Heart left ventricle (tissue), 16 donors: ENCODE measurements around the gene TOR1B. TPM values are rescaled to one million over a fixed set of nuclear protein-coding genes. Genes with fewer than 3 reads are reported as not detected.
"Not testable (repeated sequence)": the region's sequence is repeated elsewhere in the genome, so short reads cannot be mapped to it uniquely, and the experiment has no call there.

Source experiments
- ATAC-seq, 4 donors: fragments of 200-7000 bp; cut with Tn5 transposase; one replicate each; pipeline ENCODE4 v1.9.1; 2020 to 2022; ENCODE audit warnings: moderate library complexity in 4 of 4, mild to moderate bottlenecking in 3 of 4, moderate number of reproducible peaks in 1 of 4
- DNase-seq, 5 donors: peaks; one replicate each; pipeline ENCODE4 v3.0.0-alpha.2; 2020
- H3K27ac ChIP-seq, 12 donors: fragments of 200-600 bp; sonication (generic) in 4 of 12; one replicate each; pipeline versions ENCODE4 v1.5.0 to v1.8.0; 2016 to 2022; ENCODE audit warnings: mild to moderate bottlenecking in 2 of 12
- H3K27me3 ChIP-seq, 9 donors: fragments of 200-600 bp; sonication (generic) in 2 of 9; one replicate each; pipeline versions ENCODE4 v1.5.1 to v1.8.0; 2016 to 2022; ENCODE audit warnings: mild to moderate bottlenecking in 3 of 9
- H3K36me3 ChIP-seq, 9 donors: fragments of 200-600 bp; sonication (generic) in 2 of 9; one replicate each; pipeline versions ENCODE4 v1.5.0 to v1.8.0; 2018 to 2022; ENCODE audit warnings: mild to moderate bottlenecking in 2 of 9
- H3K4me1 ChIP-seq, 12 donors: fragments of 200-600 bp; sonication (generic) in 4 of 12; one replicate each; pipeline versions ENCODE4 v1.5.0 to v1.8.0; 2016 to 2022; ENCODE audit warnings: mild to moderate bottlenecking in 3 of 12
- H3K4me3 ChIP-seq, 12 donors: fragments of 200-600 bp; sonication (generic) in 4 of 12; one replicate each; pipeline versions ENCODE4 v1.5.0 to v1.8.0; 2017 to 2022; ENCODE audit warnings: mild to moderate bottlenecking in 9 of 12, moderate library complexity in 4 of 12
- H3K9me3 ChIP-seq, 12 donors: fragments of 200-600 bp; sonication (generic) in 4 of 12; one replicate each; pipeline versions ENCODE4 v1.5.0 to v1.8.0; 2016 to 2022; ENCODE audit warnings: mild to moderate bottlenecking in 1 of 12
- CTCF ChIP-seq, 12 donors: fragments of 200-600 bp; sonication (generic) in 4 of 12; IDR thresholded peaks; one replicate each; pipeline versions ENCODE4 v1.5.0 to v1.8.0; 2018 to 2022; ENCODE audit warnings: antibody characterized with exemption in 12 of 12, mild to moderate bottlenecking in 5 of 12
- POLR2A ChIP-seq, 2 donors: fragments of 450-650 bp; IDR thresholded peaks; one replicate each; pipeline ENCODE4 v1.6.1; 2017; ENCODE audit warnings: antibody characterized with exemption in 2 of 2, mild to moderate bottlenecking in 2 of 2, moderate library complexity in 2 of 2
- WGBS, 4 donors: extraction: QIAGEN DNeasy Blood & Tissue Kit in 2 of 4; methylation state at CpG; one replicate each; pipeline versions ENCODE4 v1.1.5 to v1.1.7; 2013 to 2018; 5-methylcytosine and 5-hydroxymethylcytosine counted together
- intact Hi-C, 10 donors: fragments of 100-400 bp; cut with DNase I; formaldehyde crosslinking; loops; one replicate each; pipeline versions ENCODE4 v1.11.1 to v1.14.2; 2022
- polyA plus RNA-seq, 2 donors: library from polyadenylated mRNA; stranded (reverse); fragments of 200-250 nt; gene quantifications; one replicate each; pipeline ENCODE4 v1.2.3, GENCODE V29; 2013
- total RNA-seq, 9 donors: library from RNA; depleted of rRNA in 2 of 9; stranded (reverse); fragments of >200 nt in 2 of 9; fragmentation: NEBNext Ultra II Directional in 3 of 9; extraction: Animal tissue kit (Norgen Biotek cat#: 25700) in 3 of 9; gene quantifications; one replicate each; pipeline versions ENCODE4 v1.1.0 to v1.2.4, GENCODE V29; 2016 to 2023
- donor health status: ischemic (EF 13 %, LVEDD 7.1; RV severe dilation, severe dysfunction).
- donor health status: healthy with polysubstance abuse.
- donor health status: DM: no; HTN: yes; CAD: no.
- donor health status: DM: no; HTN: no; CAD: no.
- donor health status: ischemic (EF 25% LVEDD 6.9; RV normal size, moderate dysfunction).
- donor health status: ischemic (EF 25% LVEDD 5.7; RV mildly dilated, moderate dysfunction).
- donor health status: healthy.
- donor health status: DM: yes; HTN: yes; CAD: no.
- donor health status: ischemic (EF 35%, LVEDD 5.7; RV mildly dilated, moderate dysfunction).
- donor health status: nonischemic (EF 11% LVEDD 7.7; RV severe dilation, severe dysfunction).
- donor health status: DM: yes; HTN: yes; CAD: no.
- donor health status: PGD.
- donor health status: ischemic (EF 29% LVEDD 5.4; RV normal size, mild dysfunction).
- donor health status: nonischemic (EF 23%, LVEDD 6.1; RV moderate dilation, normal function).

TOR1B gene
- total and polyA plus RNA-seq, 11 donors = 7.3 to 20.7 (median 13.0) TPM

DNA sequence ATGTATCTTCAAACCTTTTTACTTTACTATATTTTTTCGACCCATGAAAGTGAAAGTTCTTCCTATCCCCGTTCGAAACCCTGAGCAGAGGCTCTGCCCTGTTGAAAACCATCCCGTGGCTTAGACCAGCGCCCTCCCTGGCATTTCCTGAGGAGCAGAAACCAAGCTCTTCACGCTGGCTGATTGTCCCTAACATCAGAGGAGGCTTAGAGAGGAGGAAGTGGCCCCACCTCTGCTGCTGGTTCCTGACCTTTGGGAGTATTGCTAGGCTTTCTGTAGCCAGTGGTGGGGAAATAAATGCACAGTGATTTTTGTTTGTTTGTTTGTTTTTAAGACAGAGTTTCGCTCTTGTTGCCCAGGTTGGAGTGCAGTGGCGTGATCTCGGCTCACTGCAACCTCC lies 45.9 kb upstream of the TOR1B start:
- WGBS, 4 donors = 67 to 76% (median 69%) methylated on average over 9 of the region's 9 CpGs
- peak in 1 of 4 donors; percentile 25 for ATAC-seq

DNA sequence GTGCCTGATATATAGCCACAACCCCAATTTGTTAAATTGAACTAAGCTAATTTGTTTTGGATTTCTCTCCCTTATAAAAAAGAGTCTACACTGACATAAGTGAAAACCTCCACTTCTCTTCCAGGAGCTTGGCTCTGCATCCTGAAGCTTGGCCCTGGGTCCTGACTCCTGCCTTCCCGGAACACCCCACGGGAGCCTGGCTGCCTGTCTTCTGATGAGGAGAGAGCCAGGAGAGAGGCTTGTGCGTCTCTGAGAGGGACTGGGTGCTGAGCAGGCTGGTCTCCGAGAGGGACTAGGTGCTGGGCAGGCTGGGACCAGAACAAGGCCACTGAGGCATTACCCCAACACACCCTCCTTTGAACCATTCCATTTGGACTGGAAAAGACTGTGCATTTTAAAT lies 43.7 kb upstream of the TOR1B start:
- peaks cover 0 to 37% (median 10%) of the 10 kb centered on the region in 12 donors for H3K4me1 ChIP-seq
- H3K27ac ChIP-seq = peak overlapping the region in 1 of 12 donors; percentile 22
- WGBS, 4 donors = 64 to 73% (median 65%) methylated on average over 4 of the region's 4 CpGs
- no peaks in the 10 kb centered on the region for H3K9me3 ChIP-seq
- no peaks in the 10 kb centered on the region for H3K27me3 ChIP-seq
- no peak overlapping the region for H3K4me3 ChIP-seq
- no peak for TF ChIP-seq CTCF (IDR thresholded peaks at IDR 0.05)
- no peak for TF ChIP-seq POLR2A (IDR thresholded peaks at IDR 0.05)
- no peaks in the 10 kb centered on the region for H3K36me3 ChIP-seq
- no peak for ATAC-seq
- intact Hi-C loops = no loop called here
- no peak for DNase-seq

More for the DNA sequence above, 45.9 kb upstream of the TOR1B start:
- no peak for DNase-seq
- Histone ChIP-seq H3K4me1 (peaks cover 0 to 38% (median 17%) of the 10 kb centered on the region in 12 donors), H3K9me3 (no peaks in the 10 kb centered on the region), H3K27ac (peak overlapping the region in 1 of 12 donors; percentile 19), H3K4me3 (no peak overlapping the region), H3K36me3 (no peaks in the 10 kb centered on the region), H3K27me3 (peaks cover 0 to 14% (median 0%) of the 10 kb centered on the region in 9 donors)
- intact Hi-C loops = no loop called here
- no peak for TF ChIP-seq CTCF (IDR thresholded peaks at IDR 0.05)
- TF ChIP-seq POLR2A (IDR thresholded peaks at IDR 0.05) = no peak

DNA sequence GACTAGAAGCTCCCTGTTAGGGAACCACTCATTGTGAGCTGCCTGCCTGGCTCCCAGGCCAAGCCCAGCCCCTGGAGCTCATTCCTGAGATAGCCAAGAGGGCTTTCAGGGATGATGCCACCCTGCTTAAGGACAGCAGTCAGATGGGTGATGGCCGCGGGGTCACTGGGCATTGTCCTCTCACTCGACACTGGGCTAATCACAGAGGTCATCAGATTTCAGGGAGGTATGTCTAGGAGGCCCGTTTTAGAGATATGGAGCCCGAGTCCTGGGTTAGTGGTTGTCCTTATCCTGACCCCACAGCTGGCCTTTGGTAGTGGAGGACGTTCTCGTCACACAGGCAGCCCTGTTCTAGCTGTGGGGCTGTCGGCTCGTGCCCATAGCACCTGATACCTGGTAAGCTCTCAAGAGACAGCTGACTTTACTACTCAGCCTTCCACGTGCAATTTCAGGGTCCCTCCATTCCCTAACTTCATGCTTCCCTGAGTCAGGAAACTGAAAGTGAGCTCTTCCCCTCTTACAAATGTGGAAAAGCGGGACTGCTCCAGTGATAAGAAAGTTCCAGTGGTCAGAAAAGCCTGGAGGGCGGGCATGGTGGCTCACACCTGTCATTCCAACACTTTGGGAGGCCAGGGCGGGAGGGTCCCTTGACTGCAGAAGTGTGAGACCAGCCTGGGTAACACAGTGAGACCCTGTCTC lies 43.0 kb upstream of the TOR1B start:
- intact Hi-C loops = no loop called here
- Histone ChIP-seq H3K9me3 (no peaks in the 10 kb centered on the region), H3K36me3 (no peaks in the 10 kb centered on the region), H3K4me1 (peaks cover 0 to 37% (median 10%) of the 10 kb centered on the region in 12 donors), H3K27ac (peak overlapping the region in 1 of 12 donors; percentile 22), H3K4me3 (no peak overlapping the region), H3K27me3 (no peaks in the 10 kb centered on the region)
- ATAC-seq = peak in 1 of 4 donors; percentile 14
- TF ChIP-seq POLR2A (IDR thresholded peaks at IDR 0.05) = no peak
- no peak for TF ChIP-seq CTCF (IDR thresholded peaks at IDR 0.05)
- 43 to 59% (median 56%) methylated on average over 13 of the region's 13 CpGs for WGBS, 4 donors
- no peak for DNase-seq

- intact Hi-C loops, H3K4me3 ChIP-seq, DNase-seq, ATAC-seq, H3K36me3 ChIP-seq, H3K27me3 ChIP-seq, H3K9me3 ChIP-seq: not testable (repeated sequence)
- 87 to 90% (median 89%) methylated on average over 7 of the region's 7 CpGs for WGBS, 4 donors
- Histone ChIP-seq H3K4me1 (peaks cover 0 to 37% (median 10%) of the 10 kb centered on the region in 12 donors), H3K27ac (peak overlapping the region in 2 of 12 donors; percentile 47 to 60)
These were observed 42.2 kb upstream of the TOR1B start for GRCh38 chr9:129760784-129761183.
